ENCODE data around the gene TRAF2.

- no peak; the same call in 1 of the 2 replicates for TF ChIP-seq POLR2AphosphoS5 (IDR thresholded peaks at IDR 0.05; ENCODE audit: borderline replicate concordance, low read depth, low read length)
- no peak for TF ChIP-seq EZH2 (IDR thresholded peaks at IDR 0.05)
Observed at GRCh38 chr9:136889858-136890257, 3.5 kb downstream of the TRAF2 start.

All from SK-N-MC (cell line).